ENCODE results near the gene POU5F2.

POU5F2 gene

DNA sequence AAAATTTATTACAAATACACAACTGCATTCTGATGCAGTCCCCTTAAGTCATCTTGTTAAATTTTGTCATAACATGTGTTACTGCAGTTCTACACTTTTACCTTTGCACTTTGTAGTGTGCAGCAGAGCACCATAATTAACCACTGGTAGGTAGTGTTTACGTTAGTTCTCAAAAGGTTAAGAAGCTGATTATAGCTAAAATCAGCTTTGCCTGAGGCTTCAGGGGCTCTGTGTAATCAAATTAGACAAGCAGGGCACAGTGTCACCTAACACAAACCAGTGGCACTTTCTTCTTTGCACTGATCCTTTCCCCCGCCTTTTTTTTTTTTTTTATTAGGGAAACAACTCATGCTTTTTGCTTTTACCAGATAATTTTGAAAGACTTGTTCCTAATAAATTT is 26.1 kb downstream of the POU5F2 start:
- FAIRE-seq, result no peak

DNA sequence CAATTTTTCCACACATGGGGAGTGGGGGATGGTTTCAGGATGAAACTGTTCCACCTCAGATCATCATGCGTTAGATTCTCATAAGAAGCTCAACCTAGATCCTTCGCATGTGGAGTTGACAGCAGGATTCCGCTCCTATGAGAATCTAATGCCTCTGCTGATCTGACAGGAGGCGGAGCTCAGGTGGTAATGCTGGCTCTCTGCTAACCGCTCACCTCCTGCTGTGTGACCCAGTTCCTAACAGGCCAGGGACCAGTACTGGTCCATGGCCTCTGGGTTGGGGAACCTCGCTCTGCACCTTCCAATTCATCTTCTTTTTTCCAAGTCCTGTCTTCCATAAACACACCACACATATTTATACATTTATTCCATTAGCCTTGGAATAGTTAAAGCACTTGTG is 33.0 kb downstream of the POU5F2 start:
- FAIRE-seq, result no peak

DNA sequence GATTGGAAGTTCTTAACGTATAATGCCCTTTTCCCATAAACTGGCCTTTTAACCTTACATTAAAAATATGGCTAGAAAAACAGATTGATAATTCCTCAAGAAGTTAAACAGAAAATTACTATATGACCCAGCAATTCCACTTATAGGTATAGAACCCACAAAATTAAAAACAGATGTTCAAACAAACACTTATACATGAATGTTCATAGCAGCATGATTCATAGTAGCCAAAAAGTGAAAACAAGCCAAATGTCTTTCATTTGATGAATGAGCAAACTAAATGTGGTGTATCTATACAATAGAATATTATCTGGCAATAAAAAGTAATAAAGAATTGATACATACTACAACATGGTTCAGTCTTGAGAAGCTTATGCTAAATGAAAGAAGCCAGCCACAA is 35.5 kb downstream of the POU5F2 start:
- FAIRE-seq, result no peak

GRCh38 chr5:93704996-93705395 is 36.4 kb downstream of the POU5F2 start:
- FAIRE-seq, result no peak

GRCh38 chr5:93691997-93692396 is 49.4 kb downstream of the POU5F2 start:
- no peak for FAIRE-seq
